ENCODE data around the gene EPM2AIP1. TPM values are rescaled to one million over a fixed set of nuclear protein-coding genes. Genes with fewer than 3 reads are reported as not detected.

Gene EPM2AIP1
- total RNA-seq, 1 donor from 2014 or later = 16.5 TPM

- Histone ChIP-seq H3K27ac (ENCODE audit: low read depth, low read length) (no peak overlapping the region), H4K20me1 (ENCODE audit: insufficient read depth, low read length) (peaks cover 56% of the 10 kb centered on the region), H3K9me3 (ENCODE audit: insufficient read depth, low read depth, low read length) (no peaks in the 10 kb centered on the region), H3K79me2 (ENCODE audit: insufficient read depth, low read length) (peaks cover 51% of the 10 kb centered on the region), H3K9ac (ENCODE audit: low read length) (no peak overlapping the region), H3K27me3 (ENCODE audit: insufficient read depth, low read length) (no peaks in the 10 kb centered on the region), H3K36me3 (ENCODE audit: insufficient read depth, low read length) (peaks cover 43% of the 10 kb centered on the region), H3K4me2 (ENCODE audit: low read length) (peak overlapping the region; percentile 86), H3K4me1 (ENCODE audit: insufficient read depth, low read length) (peaks cover 21% of the 10 kb centered on the region), H3K4me3 (ENCODE audit: insufficient read depth, low read depth, low read length) (peak overlapping the region; percentile 39), H2AFZ (ENCODE audit: low read depth, low read length) (no peak overlapping the region)
- Mint-ChIP-seq H3K36me3 (ENCODE audit: low read depth, unreplicated experiment) (peaks cover 14% of the 10 kb centered on the region), H3K9me3 (ENCODE audit: unreplicated experiment) (no peaks in the 10 kb centered on the region), H3K4me1 (ENCODE audit: low read depth, unreplicated experiment) (peaks cover 13% of the 10 kb centered on the region), H3K4me3 (ENCODE audit: unreplicated experiment) (no peak overlapping the region), H3K27ac (ENCODE audit: unreplicated experiment) (no peak overlapping the region), H3K27me3 (ENCODE audit: low read depth, unreplicated experiment) (no peaks in the 10 kb centered on the region)
- DNase-seq (ENCODE audit: low read depth) = no peak
- TF ChIP-seq EZH2 (IDR thresholded peaks at IDR 0.05; ENCODE audit: insufficient read depth, low read length) = no peak
- TF ChIP-seq CTCF (IDR thresholded peaks at IDR 0.05; ENCODE audit: insufficient read depth, low read depth, low read length) = no peak
- no peak for FAIRE-seq
Observed at GRCh38 chr3:36989005-36989404, 3.9 kb downstream of the EPM2AIP1 start.

- H2AFZ ChIP-seq (ENCODE audit: low read depth, low read length) = no peak overlapping the region
- H3K4me2 ChIP-seq (ENCODE audit: low read length) = peak overlapping the region; percentile 16
- H3K4me1 Mint-ChIP-seq (ENCODE audit: low read depth, unreplicated experiment) = peaks cover 13% of the 10 kb centered on the region
- no peaks in the 10 kb centered on the region for H3K27me3 ChIP-seq (ENCODE audit: insufficient read depth, low read length)
- H3K4me3 ChIP-seq (ENCODE audit: insufficient read depth, low read depth, low read length) = no peak overlapping the region
- H3K4me3 Mint-ChIP-seq (ENCODE audit: unreplicated experiment) = peak overlapping the region; percentile 45
- H3K9me3 ChIP-seq (ENCODE audit: insufficient read depth, low read depth, low read length) = no peaks in the 10 kb centered on the region
- peaks cover 56% of the 10 kb centered on the region for H4K20me1 ChIP-seq (ENCODE audit: insufficient read depth, low read length)
- H3K27ac Mint-ChIP-seq (ENCODE audit: unreplicated experiment) = no peak overlapping the region
- no peaks in the 10 kb centered on the region for H3K27me3 Mint-ChIP-seq (ENCODE audit: low read depth, unreplicated experiment)
- no peak overlapping the region for H3K9ac ChIP-seq (ENCODE audit: low read length)
- H3K4me1 ChIP-seq (ENCODE audit: insufficient read depth, low read length) = peaks cover 21% of the 10 kb centered on the region
- TF ChIP-seq CTCF (IDR thresholded peaks at IDR 0.05; ENCODE audit: insufficient read depth, low read depth, low read length) (no peak), EZH2 (IDR thresholded peaks at IDR 0.05; ENCODE audit: insufficient read depth, low read length) (no peak)
- DNase-seq (ENCODE audit: low read depth) = no peak
- H3K79me2 ChIP-seq (ENCODE audit: insufficient read depth, low read length) = peaks cover 49% of the 10 kb centered on the region
- no peak overlapping the region for H3K27ac ChIP-seq (ENCODE audit: low read depth, low read length)
- peaks cover 46% of the 10 kb centered on the region for H3K36me3 ChIP-seq (ENCODE audit: insufficient read depth, low read length)
- peaks cover 15% of the 10 kb centered on the region for H3K36me3 Mint-ChIP-seq (ENCODE audit: low read depth, unreplicated experiment)
- H3K9me3 Mint-ChIP-seq (ENCODE audit: unreplicated experiment) = no peaks in the 10 kb centered on the region
- no peak for FAIRE-seq
Observed at GRCh38 chr3:36988356-36988755, 4.6 kb downstream of the EPM2AIP1 start.

GRCh38 chr3:36981006-36981405 is 11.9 kb downstream of the EPM2AIP1 start:
- no peak for TF ChIP-seq CTCF (IDR thresholded peaks at IDR 0.05; ENCODE audit: insufficient read depth, low read depth, low read length)
- TF ChIP-seq EZH2 (IDR thresholded peaks at IDR 0.05; ENCODE audit: insufficient read depth, low read length) = no peak

More at GRCh38 chr3:36981006-36981405, 11.9 kb downstream of the EPM2AIP1 start:
- no peaks in the 10 kb centered on the region for H3K4me1 ChIP-seq (ENCODE audit: insufficient read depth, low read length)
- H2AFZ ChIP-seq (ENCODE audit: low read depth, low read length) = no peak overlapping the region
- no peak overlapping the region for H3K4me3 Mint-ChIP-seq (ENCODE audit: unreplicated experiment)
- DNase-seq (ENCODE audit: low read depth) (no peak), FAIRE-seq (no peak)
- no peaks in the 10 kb centered on the region for H3K79me2 ChIP-seq (ENCODE audit: insufficient read depth, low read length)
- H4K20me1 ChIP-seq (ENCODE audit: insufficient read depth, low read length) = peaks cover 4% of the 10 kb centered on the region
- H3K27me3 ChIP-seq (ENCODE audit: insufficient read depth, low read length) = no peaks in the 10 kb centered on the region
- H3K27me3 Mint-ChIP-seq (ENCODE audit: low read depth, unreplicated experiment) = no peaks in the 10 kb centered on the region
- no peak overlapping the region for H3K4me2 ChIP-seq (ENCODE audit: low read length)
- H3K9me3 ChIP-seq (ENCODE audit: insufficient read depth, low read depth, low read length) = peaks cover 3% of the 10 kb centered on the region
- H3K9ac ChIP-seq (ENCODE audit: low read length) = no peak overlapping the region
- H3K36me3 Mint-ChIP-seq (ENCODE audit: low read depth, unreplicated experiment) = peaks cover 9% of the 10 kb centered on the region
- peaks cover 25% of the 10 kb centered on the region for H3K36me3 ChIP-seq (ENCODE audit: insufficient read depth, low read length)
- H3K4me3 ChIP-seq (ENCODE audit: insufficient read depth, low read depth, low read length) = no peak overlapping the region
- H3K27ac Mint-ChIP-seq (ENCODE audit: unreplicated experiment) = no peak overlapping the region
- no peak overlapping the region for H3K27ac ChIP-seq (ENCODE audit: low read depth, low read length)
- H3K9me3 Mint-ChIP-seq (ENCODE audit: unreplicated experiment) = peaks cover 3% of the 10 kb centered on the region
- H3K4me1 Mint-ChIP-seq (ENCODE audit: low read depth, unreplicated experiment) = no peaks in the 10 kb centered on the region
